ENCODE measurements around the gene ADSS1. TPM values are rescaled to one million over a fixed set of nuclear protein-coding genes. Genes with fewer than 3 reads are reported as not detected.

Gene ADSS1
- total RNA-seq: 11.2 and 20.2 TPM in 2 replicates
- 11.3 TPM for polyA plus RNA-seq (2012)

DNA sequence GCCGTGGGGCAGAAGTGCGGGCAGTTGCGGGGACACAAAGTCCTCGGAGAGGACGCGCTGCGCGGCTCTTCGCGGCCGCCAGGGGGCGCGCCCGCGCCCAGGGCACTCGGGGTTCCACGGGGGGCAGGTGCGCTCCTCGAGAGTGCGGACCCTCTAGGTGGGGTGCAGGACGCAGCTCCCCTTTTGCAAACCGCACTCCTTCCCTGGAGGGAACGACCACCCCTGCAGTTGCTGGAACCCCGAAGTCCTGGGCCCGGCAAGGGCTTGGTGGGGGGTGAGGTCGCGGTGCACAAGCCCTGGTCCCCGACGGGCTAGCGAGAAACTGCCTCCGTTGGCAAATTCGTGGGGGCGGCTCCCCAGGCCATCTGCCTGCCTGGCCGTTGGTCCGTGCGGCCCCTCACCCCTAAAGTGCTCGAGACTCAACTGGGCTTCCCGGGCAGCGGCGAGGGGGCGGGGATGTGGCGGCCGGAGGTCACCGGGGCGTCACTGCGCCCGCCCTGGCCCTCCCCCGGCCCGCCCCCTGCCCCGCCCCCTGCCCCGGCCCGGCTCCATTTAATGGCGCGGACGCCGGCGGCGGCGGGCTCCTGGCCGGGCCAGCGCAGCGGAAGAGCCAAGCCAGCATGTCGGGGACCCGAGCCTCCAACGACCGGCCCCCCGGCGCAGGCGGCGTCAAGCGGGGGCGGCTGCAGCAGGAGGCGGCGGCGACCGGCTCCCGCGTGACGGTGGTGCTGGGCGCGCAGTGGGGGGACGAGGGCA lies at the start of gene ADSS1:
TSS of gene ADSS1 (plus strand) at position 579 of the 756 bp plus-strand sequence. CDS start at position 621, 42 bp downstream.
- DNase-seq (ENCODE audit: low read depth): peak; percentile 63

DNA sequence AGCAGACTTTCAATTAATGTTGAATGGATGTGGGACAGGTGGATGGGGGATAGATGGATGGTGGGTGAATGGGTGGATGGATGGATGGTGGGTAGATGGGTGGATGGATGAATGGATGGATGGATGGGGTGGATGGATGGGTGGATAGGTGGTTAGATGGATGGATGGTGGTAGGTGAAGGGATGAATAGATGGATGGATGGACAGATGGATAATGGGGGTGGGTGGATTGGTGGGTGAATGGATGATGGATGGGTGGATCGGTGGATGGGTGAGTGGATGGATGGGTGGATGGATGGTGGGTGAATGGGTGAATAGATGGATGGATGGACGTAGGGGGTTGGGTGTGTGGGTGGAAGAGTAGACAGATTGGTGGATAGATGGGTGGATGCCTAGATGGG lies 48.6 kb upstream of the ADSS1 start:
- no peak for DNase-seq (ENCODE audit: low read depth)

DNA sequence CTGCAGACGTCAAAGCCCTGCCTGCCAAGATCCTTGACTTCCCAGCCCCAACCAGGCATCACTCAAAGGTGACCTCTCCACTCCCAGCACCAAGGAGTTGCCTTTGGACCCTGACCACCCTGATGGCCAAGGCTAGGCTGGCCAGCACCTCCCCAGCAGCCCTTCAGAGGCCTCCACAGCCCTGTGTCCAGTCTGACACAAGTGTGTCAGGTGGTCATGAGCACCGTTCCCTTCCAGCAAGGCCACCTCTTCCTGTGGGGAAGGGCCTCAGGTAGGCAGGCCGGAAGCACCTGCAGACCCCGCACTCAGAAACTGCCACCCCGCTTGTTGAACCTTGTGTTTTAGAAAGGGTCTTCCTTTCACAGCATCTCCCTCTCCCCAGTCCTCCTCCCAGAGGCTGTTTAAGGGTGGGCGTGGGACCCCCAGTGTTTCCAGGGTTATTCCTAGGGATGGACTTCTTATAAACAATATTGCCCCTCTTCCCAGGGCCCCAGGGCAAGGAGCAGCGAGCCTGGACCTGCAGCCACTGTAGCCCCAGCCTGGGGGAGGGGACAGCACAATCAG lies 47.8 kb upstream of the ADSS1 start:
- no peak for DNase-seq (ENCODE audit: low read depth)

DNA sequence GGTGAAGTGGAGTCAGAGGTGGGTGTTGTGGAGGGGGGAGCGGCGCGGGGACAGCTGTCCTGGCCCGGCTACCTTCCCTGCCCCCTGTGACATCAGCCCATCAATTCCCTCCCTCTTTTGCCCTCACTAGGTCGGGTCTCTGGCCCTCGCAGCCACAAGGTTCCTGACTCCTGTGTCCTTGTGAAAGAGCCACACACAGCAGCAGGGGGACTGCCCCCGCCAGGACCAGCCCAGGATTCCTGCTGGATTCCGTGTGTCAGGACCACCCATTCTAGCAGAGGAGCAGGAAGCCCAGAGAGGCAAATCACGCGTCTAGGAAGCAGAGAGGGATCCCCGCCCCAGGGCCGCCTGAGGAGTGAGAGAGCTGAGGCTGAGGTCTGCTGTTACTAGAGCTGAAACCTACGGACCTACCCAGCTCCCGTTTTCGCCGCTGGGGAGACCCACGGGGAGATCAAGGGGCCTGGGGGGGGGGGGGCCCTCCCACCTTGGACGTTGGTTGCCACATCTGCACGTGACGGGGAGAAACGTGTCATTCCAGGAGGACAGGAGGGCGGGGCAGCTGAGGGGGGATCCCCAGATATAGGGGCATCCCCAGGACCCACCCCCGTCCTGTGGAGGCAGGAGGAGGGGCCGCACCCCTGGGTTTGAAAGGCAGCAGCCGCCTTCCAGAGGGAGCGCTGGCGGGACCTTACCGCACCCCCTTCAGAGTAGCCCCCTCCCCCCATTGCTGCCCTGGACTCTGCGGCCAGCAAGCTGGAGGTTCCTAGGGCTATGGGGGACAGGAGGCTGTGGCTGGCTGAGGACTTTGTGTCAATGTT lies 47.1 kb upstream of the ADSS1 start:
- DNase-seq (ENCODE audit: low read depth): no peak

DNA sequence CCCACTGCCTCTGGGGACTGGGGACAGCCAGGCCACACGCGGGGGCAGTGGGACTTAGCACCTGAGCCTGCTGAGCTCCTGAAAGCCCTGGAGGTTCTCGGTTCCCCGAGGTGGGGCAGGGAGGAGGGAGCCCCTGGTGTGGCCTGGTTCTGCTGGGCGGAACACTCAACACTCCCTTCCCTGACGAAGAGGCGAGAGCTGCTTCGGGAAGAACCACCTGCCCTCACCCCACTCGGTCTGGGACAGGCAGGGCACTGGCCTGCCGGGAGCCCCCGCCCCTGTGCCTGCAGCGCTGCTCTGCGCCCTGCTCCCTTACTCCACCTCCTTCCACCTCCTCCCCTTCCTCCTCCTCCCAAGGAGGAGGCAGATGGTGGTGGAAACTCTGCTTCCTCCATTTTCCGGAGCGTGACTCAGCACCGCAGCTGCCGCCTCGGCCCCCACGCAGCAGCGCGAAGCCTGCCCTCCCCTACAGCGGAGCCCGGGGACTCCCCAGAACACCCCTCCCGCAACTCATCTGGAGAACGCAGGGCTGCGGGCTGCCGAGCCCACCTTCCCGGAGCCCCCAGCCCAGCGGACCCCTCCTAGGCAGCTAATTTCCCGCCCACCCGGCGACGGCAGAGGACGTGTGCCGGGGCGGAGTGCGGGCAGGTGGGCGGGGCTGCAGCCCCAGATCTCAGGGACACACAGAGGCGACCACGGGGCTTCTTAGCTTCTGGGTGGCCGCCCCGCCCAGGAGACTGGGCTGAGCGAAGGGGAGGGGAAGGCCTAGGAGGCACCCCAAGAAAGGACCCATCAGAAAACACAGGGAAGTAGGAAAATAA lies 46.3 kb upstream of the ADSS1 start:
- peak; percentile 89 for DNase-seq (ENCODE audit: low read depth)

DNA sequence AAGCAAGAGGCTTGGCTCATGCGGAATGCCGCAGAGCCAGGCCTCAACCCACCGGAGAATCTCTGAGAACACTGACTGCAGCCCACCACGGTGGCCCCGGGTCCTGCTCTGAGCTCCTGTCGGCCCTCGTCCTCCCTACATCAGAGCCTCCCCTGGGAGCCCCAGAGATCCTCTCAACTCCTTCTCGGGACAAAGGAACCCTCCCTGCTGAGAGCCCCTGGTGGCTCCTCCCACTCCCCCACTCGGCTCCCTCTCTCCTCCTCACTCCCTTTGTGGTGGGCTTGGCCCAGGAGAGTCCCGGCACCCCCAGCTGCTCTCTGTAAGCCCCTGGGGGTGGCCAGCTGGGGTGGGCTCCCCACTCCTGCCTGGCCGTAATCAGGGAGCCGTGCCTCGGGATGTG lies 45.7 kb upstream of the ADSS1 start:
- peak; percentile 63 for DNase-seq (ENCODE audit: low read depth)

DNA sequence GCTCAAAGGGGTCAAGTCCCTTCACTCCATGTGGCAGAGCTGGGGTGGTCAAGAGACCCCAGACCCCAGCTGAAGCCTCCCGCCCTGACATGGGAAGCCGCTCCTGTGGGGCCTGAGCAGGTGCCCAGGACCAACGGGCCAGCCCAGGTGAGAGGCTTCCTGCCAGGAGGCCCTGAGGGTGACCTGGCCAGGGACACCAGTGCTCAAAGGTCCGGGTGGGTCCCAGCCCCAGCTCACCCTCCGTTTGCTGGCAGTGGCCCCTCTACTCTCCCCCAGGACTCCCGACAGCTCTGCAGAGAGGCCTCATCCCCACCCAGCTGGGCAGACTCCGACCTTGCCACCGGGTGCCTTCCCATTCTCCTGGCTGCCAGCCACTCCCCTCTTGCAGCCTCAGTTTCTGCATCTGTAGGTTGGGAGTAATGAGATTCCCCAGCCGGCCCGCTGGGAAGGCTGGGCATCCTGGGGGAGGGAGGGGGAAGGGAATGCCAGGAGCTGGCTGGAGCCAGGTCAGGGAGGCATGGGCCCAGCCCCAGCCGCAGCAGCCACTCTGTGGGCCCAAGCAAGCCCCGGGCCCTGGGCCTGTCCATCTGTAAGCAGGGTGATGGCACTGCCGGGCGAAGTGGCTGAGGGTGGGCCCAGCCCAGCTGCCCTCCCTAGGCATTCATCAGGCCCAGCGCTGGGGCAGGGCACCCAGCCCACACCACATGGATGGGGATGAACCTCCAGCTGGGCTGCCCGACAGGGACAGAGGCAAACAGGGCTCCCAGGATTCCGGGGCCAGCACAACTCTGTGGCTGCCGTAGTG lies 44.9 kb upstream of the ADSS1 start:
- no peak for DNase-seq (ENCODE audit: low read depth)

DNA sequence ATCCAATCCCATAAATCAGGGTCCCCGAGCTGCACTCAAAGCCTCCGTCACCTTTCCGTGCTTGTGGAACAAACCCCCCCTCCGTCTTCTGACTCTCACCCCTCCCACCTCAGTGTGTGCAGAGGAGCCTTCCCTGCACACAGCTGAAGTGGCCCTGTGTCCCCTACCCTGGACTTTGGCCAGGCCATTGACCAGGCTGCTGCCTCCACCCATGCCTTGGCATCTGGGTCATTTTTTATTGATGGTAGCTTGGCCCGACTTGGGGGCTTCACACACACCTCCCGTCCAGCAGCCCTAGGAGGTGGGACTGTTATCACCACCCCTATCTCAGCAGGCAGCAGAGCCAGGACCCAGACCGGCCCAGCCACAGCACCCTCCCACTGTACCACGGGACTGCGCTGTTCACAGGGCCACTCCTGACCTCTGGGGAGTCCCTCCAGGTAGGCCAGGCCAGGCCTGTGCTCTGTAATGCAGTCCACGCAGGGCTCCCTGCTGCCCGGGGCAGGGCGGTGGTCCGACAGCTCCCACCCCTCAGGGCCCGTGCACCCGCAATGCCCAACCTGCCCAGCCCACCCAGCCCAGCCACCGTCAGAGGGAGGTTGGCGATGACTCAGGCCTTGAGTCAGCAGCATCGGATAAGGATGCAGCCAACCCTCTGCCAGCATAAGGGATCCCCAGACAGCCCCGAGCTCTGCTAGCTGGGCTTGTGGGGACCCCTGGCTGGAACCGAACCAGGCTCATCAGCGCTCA lies 43.8 kb upstream of the ADSS1 start:
- peak; percentile 75 for DNase-seq (ENCODE audit: low read depth)

DNA sequence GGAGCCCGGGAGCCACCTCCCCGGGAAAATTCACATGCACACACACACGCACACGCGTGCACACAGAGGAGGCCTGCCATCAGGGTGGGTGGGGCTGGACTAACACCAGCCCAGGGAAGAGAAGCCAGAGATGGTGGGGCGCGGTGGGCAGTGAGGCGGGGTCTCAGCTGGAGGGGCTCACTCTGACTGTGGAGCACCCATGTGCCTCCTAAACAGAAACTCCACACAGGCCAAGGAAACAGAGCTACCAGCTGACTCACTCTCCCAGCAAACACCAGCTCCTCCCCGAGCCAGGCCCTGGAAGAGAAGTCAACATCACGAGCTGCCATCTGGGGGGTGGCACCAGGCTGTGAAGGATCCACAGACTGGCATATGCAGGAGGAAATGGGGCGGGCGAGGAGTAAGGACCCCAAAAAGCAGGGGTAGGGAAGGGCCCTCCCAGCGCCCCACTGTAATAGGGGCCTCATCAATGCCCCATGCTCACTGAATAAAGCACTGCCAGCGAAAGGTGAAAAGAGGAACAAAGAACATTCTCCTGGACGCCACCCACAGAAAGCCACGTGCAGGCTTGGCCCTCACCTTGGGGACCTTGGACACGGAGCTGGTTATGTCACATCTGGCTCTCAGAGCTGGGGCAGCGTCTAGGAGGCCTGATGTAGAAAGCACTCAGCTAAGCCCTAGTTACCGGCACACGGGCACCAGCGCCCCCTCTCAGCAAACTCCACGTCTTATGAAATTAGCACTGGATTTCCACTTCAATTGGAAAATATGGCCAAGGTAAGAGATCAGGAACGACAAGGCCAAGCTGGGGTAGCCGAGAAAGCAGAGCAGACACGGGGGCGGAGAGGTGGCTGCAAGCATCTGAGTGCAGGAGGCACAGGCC lies 43.0 kb upstream of the ADSS1 start:
- DNase-seq (ENCODE audit: low read depth): peak; percentile 85

DNA sequence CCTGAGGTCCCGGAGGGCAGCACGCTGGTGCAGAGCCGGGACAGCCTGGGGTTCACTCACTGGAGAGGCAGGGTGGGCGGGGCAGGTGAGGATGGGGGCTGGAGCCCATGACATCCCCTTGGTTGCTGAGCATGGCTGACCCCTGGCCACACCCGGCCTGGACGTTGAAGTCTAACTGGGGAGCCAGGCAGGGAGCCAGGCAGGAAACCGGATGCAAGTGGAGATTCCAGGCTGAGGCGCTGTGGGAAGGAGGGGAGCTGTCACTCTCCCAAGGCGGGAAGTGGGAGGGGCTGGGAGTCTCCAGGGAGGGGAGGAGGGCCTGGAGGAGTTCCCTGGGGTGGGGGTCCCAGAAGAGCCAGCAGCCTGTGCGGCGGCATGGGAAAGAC lies 42.3 kb upstream of the ADSS1 start:
- DNase-seq (ENCODE audit: low read depth): peak; percentile 92

DNA sequence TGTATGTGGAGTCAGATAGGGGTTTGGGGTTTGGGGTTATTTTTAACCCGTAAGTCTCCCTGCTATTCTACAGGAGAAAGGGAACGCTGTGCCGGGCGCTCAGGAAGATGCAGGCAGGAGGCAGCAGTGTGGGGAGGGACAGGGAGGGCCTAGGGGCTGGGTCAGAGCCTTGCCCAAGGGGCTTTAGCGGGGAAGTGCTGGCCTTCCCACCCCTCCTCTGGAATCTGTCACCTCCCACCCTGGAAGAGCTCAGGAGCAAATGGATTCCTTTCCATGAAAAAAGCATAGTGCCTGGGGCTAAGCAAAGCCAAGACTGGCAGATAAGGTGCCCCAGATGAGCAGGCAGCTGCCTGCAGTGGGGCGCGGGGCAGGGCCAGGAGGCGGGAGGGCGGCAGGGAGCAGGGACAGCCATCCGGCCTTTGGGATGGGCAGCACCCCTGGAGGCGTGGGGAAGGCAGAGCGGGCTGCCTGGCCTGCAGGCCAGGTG lies 41.9 kb upstream of the ADSS1 start:
- peak; percentile 30 for DNase-seq (ENCODE audit: low read depth)

DNA sequence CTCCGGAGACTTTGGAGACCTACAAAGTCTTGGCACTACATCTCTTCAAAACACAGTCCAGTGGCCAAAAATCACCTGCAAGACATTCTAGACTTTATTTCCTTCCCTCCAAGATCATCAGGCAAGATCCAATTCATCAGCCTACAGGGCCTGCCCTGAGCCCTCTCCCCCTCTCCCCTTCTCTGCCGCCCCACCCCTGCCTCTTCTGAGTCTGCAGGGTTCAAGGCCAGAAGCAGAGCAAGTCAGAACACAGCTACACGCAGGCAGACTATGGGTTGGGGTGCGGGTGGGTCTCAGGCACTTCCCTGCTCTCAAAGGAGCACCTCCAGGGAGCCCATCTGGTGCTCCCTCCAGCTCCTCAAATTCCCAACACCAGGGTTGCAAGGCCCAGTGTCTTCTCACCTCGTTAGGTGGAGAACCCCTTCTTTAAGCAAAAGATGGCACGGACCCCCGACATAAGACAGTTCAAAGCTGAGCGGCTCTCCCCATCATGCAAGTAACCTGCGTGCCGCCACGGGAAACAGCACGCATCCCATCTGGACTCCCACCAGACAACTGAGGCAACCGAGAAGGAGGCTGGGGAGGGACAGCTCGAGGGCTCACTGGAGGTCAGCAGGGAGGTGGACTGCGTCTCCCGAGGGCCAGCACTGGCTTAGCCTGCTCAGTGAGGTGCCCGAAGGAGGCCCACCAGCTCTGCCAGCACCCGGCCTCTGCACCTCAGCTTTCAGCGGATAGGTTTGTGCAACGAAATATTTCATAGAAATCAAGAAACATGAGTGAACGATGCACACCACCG lies 40.2 kb upstream of the ADSS1 start:
- no peak for DNase-seq (ENCODE audit: low read depth)

DNA sequence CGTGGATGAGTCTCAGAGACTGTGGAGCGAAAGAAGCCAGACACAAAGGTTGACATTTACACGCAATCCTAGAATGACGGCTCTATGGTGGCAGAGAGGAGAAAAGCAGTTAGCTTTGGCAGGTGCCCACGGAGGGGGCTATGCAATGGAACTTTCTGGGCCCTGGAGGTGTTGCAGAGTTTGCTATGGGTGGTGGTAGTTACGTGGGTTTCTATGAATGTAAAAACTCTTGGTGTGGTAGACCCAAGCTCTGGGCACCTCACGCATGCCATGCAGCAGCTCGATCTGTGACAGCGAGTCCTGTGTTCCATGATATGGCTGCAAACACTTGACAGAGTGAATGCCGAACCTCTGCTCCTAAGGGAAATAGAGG lies 39.6 kb upstream of the ADSS1 start:
- DNase-seq (ENCODE audit: low read depth): no peak

DNA sequence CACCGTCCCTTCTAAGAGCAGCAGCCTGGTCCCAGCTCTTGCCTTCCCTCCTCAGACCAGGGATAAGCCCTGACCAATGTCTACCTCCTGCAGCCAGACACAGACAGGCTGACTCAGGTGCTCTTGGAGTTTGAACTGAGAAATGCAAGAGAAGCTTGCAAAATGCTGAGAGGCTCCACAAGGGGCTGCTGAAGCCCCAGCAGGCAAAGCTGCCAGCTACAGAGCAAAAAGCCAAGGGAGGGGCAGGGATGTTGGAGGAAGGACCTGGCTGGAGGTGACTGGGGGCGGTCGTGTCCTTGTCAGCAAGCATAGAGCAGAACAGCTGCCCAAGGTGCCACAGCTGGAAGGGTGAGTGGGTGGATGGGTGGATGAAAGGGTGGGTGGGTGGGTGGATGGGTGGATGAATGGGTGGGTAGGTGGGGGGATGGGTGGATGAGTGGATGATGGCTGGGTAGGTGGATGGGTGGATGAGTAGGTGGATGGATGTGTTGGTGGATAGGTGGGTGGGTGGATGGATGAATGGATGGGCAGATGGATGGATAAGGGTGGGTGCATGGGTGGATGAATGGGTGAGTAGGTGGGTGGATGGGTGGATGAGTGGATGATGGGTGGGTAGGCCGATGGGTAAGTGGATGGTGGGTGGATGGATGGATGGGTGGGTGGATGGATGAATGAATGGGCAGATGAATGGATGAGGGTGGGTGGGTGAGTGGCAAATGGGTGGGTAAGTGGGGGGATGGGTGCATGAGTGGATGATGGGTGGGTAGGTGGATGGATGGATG lies 38.6 kb upstream of the ADSS1 start:
- no peak for DNase-seq (ENCODE audit: low read depth)

DNA sequence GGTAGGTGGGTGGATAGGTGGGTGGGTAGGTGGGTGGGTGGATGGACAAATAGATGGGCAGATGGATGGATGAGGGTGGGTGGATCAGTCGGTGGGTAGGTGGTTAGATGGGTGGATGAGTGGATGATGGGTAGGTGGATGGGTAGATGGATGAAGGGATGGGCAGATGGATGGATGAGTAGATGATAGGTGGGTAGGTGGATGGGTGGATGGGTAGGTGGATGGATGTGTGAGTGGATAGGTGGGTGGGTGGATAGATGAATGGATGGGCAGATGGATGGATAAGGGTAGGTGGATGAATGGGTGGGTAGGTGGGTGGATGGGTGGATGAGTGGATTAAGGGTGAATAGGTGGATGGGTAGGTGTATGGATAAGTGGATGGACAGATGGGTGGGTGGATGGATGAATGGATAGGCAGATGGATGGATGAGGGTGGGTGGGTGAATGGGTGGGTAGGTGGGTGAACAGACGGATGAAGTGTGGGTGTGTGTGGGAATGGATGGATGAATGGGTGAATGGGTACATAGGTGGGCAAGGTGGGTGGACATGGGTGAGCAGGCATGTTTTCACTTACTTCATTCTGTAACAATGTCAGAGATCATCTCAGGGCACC lies 37.9 kb upstream of the ADSS1 start:
- DNase-seq (ENCODE audit: low read depth): no peak

Data from myocyte (in vitro differentiated cells).